GM21526 (cell line): ENCODE measurements around the gene SHISAL2B.
"Not testable (repeated sequence)": the region's sequence is repeated elsewhere in the genome, so short reads cannot be mapped to it uniquely, and the experiment has no call there.

Source experiments
- ATAC-seq: cut with Tn5 transposase; IDR thresholded peaks from one replicate; pipeline ENCODE4 v1.9.1; 2021; ENCODE audit warnings: moderate library complexity; ENCODE audit not compliant: unreplicated experiment, low FRiP score

The SHISAL2B gene

DNA sequence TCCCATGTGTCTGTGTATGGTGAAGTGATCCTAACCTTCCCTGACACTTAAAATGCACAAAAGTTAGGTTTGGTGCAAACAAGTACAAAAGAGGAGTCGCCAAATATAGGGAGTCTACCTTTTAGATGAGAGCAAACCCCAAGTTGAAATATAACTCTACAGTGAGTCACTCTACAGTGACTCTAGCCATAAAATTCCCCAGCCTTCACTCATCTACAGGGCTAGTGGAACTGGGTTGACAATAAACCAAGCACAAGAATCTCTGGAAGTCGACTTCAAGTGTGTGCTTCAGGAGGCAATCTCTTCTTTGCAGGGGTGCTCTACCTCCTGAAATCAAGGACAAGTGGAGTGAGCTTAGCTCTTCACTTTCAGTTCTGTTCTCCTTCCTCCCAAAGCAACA is 3.3 kb downstream of the SHISAL2B start:
- ATAC-seq, result no peak

DNA sequence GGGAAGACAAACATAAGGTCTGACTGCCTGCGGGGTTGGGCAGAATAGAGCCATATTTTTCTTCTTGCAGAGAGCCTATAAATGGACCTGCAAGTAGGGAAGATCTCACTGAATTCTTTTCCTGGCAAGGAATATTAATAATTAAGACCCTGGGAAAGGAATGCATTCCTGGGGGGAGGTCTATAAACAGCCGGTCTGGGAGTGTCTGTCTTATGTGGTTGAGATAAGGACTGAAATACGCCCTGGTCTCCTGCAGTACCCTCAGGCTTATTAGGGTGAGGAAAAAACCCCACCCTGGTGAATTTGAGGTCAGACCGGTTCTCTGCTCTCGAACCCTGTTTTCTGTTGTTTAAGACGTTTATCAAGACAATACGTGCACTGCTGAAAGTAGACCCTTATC is 6.1 kb downstream of the SHISAL2B start:
- not testable (repeated sequence) for ATAC-seq

DNA sequence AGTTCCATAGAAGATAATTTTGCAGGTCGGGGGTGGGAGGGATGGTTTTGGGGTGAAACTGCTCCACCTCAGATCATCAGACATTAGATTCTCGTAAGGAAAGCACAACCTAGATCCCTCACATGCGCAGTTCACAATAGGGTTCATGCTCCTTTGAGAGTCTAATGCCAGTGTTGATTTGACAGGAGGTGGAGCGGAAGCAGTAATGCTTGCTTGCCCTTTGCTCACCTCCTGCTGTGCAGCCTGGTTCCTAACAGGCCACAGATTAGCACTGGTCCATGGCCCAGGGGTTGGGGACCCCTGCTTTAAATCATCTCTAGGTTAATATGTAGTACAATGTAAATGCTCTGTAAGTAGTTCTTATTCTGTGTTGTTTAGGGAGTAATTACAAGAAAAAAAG is 10.5 kb downstream of the SHISAL2B start:
- ATAC-seq, result no peak

DNA sequence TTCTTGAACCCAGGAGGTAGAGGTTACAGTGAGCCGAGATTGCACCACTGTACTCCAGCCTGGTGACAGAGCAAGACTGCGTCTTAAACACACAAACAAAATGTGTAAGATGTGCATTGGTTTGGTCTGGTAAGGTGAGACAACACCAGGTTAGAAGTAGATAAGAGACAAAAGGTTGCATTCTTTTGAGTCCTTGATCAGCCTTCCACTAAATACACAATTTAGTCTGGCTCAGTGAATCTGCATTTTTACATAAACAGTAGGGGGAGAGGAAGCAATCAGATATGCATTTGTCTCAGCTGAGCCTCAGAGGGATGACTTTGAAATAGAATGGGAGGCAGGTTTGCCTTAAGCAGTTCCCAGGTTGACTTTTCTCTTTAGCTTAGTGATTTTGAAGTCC is 15.8 kb downstream of the SHISAL2B start:
- ATAC-seq, result not testable (repeated sequence)

DNA sequence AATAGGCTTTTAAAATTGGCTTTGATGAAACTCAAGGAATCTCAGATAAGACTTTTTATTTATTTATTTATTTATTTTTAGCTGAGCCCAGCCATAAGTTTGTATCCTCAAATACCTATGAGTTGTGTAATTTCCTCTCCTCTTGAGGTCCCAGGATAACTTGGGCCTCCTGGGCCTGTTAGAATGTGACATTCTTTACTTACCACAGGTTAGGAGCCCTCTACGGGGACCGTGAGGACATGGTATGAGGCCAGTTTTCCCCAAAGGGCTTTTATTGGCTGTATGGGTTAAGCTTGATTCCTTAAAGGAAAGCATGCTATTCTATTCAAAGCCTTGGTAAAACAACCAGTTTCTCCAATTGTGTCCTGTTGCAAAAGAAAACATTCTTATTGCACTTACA is 16.9 kb downstream of the SHISAL2B start:
- no peak for ATAC-seq

DNA sequence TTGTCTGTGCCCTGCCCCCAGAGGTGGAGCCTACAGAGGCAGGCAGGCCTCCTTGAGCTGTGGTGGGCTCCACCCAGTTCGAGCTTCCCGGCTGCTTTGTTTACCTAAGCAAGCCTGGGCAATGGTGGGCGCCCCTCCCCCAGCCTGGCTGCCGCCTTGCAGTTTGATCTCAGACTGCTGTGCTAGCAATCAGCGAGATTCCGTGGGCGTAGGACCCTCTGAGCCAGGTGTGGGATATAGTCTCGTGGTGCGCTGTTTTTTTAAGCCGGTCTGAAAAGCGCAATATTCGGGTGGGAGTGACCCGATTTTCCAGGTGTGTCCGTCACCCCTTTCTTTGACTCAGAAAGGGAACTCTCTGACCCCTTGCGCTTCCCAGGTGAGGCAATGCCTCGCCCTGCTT is 24.2 kb downstream of the SHISAL2B start:
- ATAC-seq, result not testable (repeated sequence)

DNA sequence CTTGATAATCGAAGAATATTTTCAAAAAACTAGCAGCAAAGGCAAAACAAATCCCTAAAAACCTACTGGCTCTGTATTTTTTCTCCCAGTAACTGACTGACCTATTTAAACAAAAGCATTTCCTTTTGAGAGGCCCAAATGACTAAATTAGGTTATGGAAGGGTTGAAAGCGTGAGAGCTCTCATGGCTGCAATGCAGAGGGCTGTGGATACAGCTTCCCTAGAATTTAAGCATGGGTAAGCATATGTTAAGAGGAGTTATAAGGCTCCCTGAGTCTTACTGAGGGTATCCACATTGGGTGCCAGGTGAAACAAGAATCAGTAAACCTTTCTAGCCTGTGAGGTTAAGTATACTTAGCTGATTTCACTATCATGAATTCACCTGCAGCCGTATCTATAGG is 32.3 kb downstream of the SHISAL2B start:
- no peak for ATAC-seq

DNA sequence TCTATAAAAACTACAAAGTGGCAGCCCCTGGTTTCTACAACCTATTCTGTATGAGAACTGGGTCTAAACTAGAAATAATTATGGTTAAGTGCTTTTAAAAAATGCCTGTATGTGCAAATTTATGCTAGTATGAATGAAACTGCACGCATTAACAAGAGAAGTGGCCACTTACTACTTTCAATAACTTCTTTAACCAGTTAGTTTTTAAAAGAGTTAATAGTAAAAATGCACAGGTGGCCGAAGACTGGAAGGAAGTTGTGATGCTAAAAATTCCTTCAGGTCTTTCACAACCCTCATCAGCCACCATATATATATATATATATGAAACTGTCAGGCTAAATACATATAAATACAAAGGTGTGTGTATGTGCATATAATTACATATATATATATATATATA is 36.8 kb downstream of the SHISAL2B start:
- no peak for ATAC-seq

DNA sequence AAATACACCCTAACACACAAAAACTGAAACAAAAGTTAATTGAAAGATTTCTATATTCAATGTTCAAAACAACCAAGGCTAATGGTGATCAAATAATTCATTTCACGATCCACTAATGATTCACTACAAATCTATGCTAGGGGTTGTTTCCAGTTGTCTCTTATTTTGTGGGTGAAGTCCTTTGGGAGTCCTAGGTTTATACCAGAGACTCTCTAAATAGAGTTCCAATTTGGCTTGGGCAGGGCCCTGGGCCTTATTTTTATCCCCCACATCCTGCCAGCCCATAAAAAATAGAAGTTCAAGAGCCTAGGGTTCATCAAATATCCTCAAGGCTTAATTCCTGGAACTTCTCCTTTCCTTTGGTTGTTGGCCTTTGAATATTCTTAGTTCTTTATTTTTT is 52.1 kb downstream of the SHISAL2B start:
- no peak for ATAC-seq

DNA sequence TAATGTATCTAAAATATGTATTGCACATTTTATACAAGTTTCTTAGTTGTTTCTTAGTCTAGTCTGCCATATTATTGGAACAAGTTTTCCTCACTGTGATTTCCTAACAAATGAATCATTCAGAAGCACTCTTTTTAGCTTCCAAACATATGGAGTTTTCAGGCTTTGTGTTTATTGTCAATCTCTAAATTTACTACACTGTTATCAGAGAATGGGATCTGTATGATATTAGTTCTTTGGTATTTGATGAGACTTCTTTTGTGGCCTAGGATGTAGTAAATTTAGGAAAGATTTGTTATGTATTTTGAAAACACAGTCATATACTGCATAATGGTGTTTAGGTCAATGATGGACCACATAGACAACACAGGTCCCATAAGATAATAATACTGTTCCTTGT is 52.5 kb downstream of the SHISAL2B start:
- ATAC-seq, result no peak

DNA sequence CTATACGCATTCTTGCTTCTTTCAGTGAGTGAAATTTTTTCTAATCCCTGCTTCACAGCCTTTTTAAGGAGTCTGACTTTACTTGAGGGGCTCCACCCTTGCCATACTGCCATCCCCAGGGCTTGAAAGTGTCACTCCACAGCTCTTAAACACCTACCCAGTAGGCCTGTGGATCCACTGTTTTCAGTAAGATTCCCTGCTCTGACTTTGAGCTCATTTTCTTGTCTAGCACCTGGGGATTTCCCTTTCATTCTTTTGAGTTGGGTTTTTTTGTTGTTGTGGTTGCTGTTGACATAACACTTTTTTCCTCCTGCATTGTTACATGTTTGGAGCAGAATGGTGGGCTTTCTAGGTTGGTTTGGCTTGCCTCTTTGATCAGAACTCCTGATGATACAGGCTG is 54.6 kb downstream of the SHISAL2B start:
- ATAC-seq, result no peak

DNA sequence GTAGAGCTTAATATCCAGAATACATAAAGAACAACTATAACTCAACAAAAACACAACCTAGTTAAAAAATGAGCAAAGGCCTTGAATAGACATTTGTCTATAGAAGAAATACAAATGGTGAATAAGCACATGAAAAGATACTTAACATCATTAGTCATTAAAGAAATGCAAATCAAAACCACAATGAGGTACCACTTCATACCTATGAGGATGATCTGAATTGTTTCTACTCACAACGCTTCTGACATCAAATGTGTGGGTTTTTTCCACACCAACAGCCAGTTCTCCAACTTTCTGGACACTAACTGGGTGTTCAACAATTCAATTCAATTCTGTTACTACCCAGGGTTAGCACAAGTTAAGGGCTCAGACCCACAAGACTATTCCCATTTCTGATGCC is 56.1 kb downstream of the SHISAL2B start:
- ATAC-seq, result no peak

DNA sequence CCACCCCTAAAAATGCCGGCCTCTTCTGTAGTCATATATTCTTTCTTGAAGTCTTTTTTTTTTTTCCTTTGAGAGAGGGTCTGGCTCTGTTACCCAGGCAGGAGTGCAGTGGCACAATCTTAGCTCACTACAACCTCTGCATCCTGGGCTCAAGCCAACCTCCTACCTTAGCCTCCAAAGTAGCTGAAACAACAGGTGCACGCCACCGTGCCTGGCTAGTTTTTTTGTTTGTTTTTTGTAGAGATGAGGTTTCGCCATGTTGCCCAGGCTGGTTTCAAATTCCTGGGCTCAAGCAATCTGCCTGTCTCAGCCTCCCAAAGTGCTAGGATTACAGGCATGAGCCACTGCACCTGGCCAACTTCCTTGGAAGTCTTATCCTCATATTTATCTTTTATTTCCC is 59.1 kb downstream of the SHISAL2B start:
- no peak for ATAC-seq

DNA sequence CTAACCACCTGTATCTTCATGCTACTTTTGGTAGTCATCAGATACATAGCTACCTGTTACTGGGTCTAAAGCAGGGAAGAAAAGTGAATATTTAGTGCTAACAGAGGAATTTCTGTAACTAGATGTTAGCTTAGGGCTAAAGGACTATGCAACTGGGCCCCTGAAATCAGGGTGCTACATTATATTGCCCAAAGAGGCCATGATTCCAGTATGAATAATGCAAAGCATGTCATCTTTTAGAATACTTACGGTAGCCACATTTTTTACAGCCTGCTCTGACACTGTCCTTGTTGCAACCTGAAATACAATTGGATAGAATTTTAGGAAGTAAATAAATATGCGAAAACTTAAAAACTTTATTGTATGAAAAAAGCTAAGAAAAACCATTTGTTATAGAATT is 63.8 kb downstream of the SHISAL2B start:
- no peak for ATAC-seq

DNA sequence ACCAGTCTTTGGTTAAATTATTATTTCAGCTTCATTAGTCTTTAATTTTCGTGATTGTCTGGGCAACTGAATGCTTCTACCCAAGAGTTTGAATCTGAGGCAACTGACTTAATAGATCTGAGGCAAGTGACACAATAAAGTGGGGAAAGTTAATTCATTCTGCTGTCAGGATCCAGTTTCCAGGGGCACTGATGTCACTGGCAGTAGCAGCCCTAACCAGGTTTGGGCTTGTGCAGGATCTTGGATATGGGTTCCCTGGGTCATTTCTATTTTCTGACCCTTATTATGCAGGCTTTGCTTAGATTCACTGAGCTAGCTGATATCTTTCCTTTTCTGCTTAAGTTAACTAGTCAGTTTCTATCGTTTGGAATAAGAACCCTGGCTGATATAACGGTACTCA is 68.6 kb downstream of the SHISAL2B start:
- no peak for ATAC-seq

DNA sequence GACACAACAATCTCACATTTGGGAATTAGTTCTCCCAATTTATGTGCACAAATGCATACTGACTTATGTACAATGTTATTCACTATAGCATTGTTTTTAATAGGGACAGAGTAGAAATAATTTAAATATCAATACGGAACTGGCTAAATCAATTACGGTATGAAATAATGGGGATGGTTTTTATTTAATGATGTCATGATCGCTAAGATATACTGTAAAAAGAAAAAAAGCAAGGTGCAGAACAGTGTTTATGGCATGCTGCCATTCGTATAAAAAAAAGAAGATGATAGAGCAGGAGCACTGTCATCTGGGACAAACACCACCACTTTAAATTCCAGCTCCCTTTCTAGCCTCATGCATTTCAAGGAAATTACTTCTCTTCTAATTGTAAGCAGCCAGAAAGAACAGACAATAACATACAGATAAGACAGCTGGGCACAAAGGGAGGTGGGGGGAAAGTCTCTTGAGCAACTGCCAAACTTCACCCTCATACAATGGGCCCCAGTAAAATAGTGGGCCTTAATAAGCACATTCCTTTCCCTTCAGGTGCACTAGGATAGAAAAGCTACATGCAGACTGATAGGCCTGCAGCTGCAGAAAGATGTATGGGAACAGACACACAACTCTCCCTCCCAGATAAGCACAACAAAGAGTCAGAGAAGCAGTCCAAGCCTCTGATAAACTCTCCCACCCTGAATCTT is 69.8 kb downstream of the SHISAL2B start:
- no peak for ATAC-seq

DNA sequence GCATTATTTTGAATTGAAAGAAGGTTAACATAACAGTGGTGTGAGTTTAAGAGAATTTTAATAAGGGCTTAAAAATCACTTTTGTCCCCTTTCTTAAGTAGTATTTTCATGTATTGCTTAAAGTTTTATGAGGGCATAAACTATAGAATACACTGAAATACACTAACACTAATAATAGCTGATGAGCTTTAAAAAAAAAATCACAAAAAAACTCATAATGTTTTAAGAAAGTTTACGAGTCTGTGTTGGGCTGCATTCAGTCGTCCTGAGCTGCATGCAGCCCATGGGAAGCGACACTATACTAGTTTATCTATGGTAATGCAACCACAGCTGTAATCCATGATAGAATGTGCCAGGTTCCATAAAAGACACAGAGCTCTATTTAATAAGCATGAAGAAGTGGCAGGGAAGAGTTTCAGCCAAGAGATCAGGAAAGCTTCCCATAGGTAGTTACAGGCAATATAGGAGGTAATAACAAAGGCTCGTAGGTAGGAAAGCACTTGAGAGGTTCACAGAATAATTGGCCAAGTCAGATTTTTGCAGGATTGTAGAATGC is 73.7 kb downstream of the SHISAL2B start:
- no peak for ATAC-seq

DNA sequence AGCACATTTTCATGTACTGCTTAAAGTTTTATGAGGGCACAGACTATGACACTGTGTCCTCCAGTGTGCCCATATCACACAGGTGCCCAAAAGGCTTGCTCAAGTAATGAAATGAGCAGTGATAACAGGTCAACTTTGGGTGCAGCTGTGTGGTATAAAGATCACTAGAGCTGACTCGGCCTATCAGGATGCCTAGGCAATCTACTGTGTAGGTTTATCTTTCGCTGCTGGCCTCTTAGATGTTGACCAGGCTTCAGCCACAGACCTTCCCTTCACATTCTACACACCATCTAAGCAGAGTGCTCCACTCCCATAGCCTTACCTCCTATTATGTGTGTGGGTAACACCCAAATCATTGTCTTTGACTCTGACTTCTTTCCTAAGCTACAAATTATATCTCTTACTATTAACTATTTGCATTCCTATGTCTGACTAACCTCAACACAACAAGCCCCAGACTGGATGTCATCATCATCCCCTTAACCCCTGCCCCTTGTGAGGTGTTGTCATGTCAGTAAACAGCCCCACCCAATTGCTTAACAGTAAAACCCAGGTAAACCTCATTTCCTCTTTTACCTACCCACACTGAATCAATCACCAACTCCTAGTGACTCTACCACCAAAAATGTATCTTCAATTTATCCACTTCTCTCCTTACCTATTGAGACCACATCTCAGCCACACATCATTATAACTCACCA is 75.7 kb downstream of the SHISAL2B start:
- ATAC-seq, result no peak

DNA sequence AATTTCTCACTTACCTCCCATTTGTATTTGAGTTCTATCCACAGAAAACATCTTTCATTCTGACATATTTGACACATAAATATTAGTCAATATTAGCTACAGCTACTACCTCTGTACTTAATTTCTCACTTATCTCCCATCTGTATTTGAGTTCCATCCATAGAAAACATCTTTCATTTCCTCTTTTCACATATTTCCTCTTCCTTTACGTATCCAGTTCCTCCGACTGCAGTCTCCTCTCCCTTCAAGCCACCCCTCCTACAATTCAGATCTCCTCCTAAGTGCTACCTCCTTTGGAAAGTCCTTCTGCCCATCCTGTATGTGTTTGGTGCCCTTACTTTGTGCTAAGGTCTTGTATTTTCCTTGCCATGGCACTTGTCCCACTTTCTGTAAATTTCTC is 76.6 kb downstream of the SHISAL2B start:
- no peak for ATAC-seq
